B cell (primary cell): ENCODE measurements around the gene BMS1. TPM values are rescaled to one million over a fixed set of nuclear protein-coding genes. Genes with fewer than 3 reads are reported as not detected.
"Not testable (repeated sequence)": the region's sequence is repeated elsewhere in the genome, so short reads cannot be mapped to it uniquely, and the experiment has no call there.

Source experiments
- ATAC-seq: fragments of 200-7000 bp; cut with Tn5 transposase; one replicate; pipeline ENCODE4 v1.10.0; 2021; ENCODE audit warnings: low read depth, mild to moderate bottlenecking, moderate number of reproducible peaks, moderate library complexity
- CTCF ChIA-PET: fragments of 350-600 bp; sonication (Branson Sonifier 250); formaldehyde crosslinking; loops from one replicate; lab custom pipeline; 2021; ENCODE audit warnings: antibody characterized with exemption, inconsistent platforms; lab: Charles Lee
- POLR2A ChIA-PET: fragments of 350-600 bp; sonication (Branson Sonifier 250); formaldehyde crosslinking; loops from one replicate; lab custom pipeline; 2021; ENCODE audit warnings: antibody characterized with exemption; lab: Charles Lee
- DNase-seq: peaks from one replicate; pipeline ENCODE4 v3.0.0; 2013
- H2AFZ ChIP-seq: 2 replicates; pipeline ENCODE4 v1.6.1; 2012; ENCODE audit warnings: mild to moderate bottlenecking, low read depth, low read length; ENCODE audit not compliant: insufficient read depth, poor library complexity, severe bottlenecking
- H3K27ac ChIP-seq, 2 donors: 1 replicate in 1 of 2; 2 replicates in 1 of 2; pipeline ENCODE4 v1.5.1; 2012 to 2013; ENCODE audit warnings: low read length in 2 of 2, mild to moderate bottlenecking in 2 of 2, moderate library complexity in 1 of 2
- H3K27me3 ChIP-seq, 4 experiments: fragments of 200-600 bp in 1 of 4; sonication (generic) in 1 of 4; replicated peaks in 1 of 4; 1 replicate in 2 of 4; 2 replicates in 2 of 4; pipeline versions ENCODE4 v1.6.1 to v1.7.0; 2013 to 2016; ENCODE audit warnings: low read length in 3 of 4, mild to moderate bottlenecking in 2 of 4, mixed read lengths in 1 of 4, moderate library complexity in 1 of 4; ENCODE audit not compliant: insufficient read depth in 4 of 4, control insufficient read depth in 3 of 4; ENCODE audit errors: control extremely low read depth in 1 of 4
- H3K36me3 ChIP-seq, 2 experiments: replicated peaks in 1 of 2; 1 replicate in 1 of 2; 2 replicates in 1 of 2; pipeline versions ENCODE4 v1.6.1 to v1.7.1; 2013; ENCODE audit warnings: low read length in 1 of 2; ENCODE audit not compliant: insufficient read depth in 2 of 2, control insufficient read depth in 1 of 2; ENCODE audit errors: control extremely low read depth in 1 of 2, extremely low read depth in 1 of 2
- H3K4me1 ChIP-seq, 2 donors: fragments of 200-600 bp in 1 of 2; sonication (generic) in 1 of 2; 1 replicate in 1 of 2; 2 replicates in 1 of 2; pipeline versions ENCODE4 v1.5.1 to v1.6.1; 2013 to 2017; ENCODE audit warnings: low read length in 2 of 2; ENCODE audit not compliant: control insufficient read depth in 2 of 2, insufficient read depth in 2 of 2
- H3K4me2 ChIP-seq: replicated peaks from 2 replicates; pipeline ENCODE3; 2012; ENCODE audit warnings: mild to moderate bottlenecking, low read depth, low read length; ENCODE audit not compliant: poor library complexity, severe bottlenecking
- H3K4me3 ChIP-seq, 5 experiments: fragments of 200-600 bp in 1 of 5; sonication (generic) in 1 of 5; 1 replicate in 3 of 5; 2 replicates in 2 of 5; pipeline versions ENCODE4 v1.5.1 to v1.7.0; 2011 to 2016; ENCODE audit warnings: low read length in 4 of 5, mild to moderate bottlenecking in 4 of 5, low read depth in 2 of 5, control low read depth in 1 of 5, moderate library complexity in 1 of 5; ENCODE audit not compliant: insufficient read depth in 1 of 5; ENCODE audit errors: control extremely low read depth in 1 of 5, extremely low read depth in 1 of 5
- H3K79me2 ChIP-seq: fragments of 200-600 bp; sonication (generic); one replicate; pipeline ENCODE4 v1.6.0; 2016; ENCODE audit warnings: low read length; ENCODE audit not compliant: control insufficient read depth, insufficient read depth
- H3K9ac ChIP-seq: fragments of 200-600 bp; sonication (generic); 2 replicates; pipeline ENCODE4 v1.6.1; 2017; ENCODE audit warnings: mild to moderate bottlenecking, low read length, moderate library complexity
- H3K9me3 ChIP-seq, 3 donors: one replicate each; pipeline versions ENCODE4 v1.6.1 to v1.7.1; 2013; ENCODE audit warnings: low read length in 2 of 3; ENCODE audit not compliant: control insufficient read depth in 2 of 3, insufficient read depth in 1 of 3; ENCODE audit errors: control extremely low read depth in 1 of 3
- H4K20me1 ChIP-seq: 2 replicates; pipeline ENCODE4 v1.6.0; 2012; ENCODE audit warnings: mild to moderate bottlenecking, low read length; ENCODE audit not compliant: insufficient read depth, control insufficient read depth, poor library complexity, severe bottlenecking
- H3K27ac Mint-ChIP-seq: one replicate; pipeline ENCODE4 v1.8.0; 2021; ENCODE audit warnings: mixed read lengths
- H3K27me3 Mint-ChIP-seq: one replicate; pipeline ENCODE4 v1.8.0; 2021; ENCODE audit warnings: mixed read lengths
- H3K4me1 Mint-ChIP-seq: one replicate; pipeline ENCODE4 v1.8.0; 2021; ENCODE audit warnings: mixed read lengths
- H3K4me3 Mint-ChIP-seq: one replicate; pipeline ENCODE4 v1.8.0; 2021; ENCODE audit warnings: mixed read lengths
- H3K9me3 Mint-ChIP-seq: one replicate; pipeline ENCODE4 v1.8.0; 2022; ENCODE audit warnings: mixed read lengths; ENCODE audit not compliant: insufficient read depth
- CTCF ChIP-seq: fragments of 200-600 bp; IDR thresholded peaks from one replicate; pipeline ENCODE4 v1.8.0; 2022; ENCODE audit warnings: antibody characterized with exemption, mild to moderate bottlenecking
- EZH2 ChIP-seq: IDR thresholded peaks from 2 replicates; pipeline ENCODE4 v1.6.1; 2012; ENCODE audit warnings: borderline replicate concordance, low read depth, mild to moderate bottlenecking, moderate library complexity, low read length; ENCODE audit not compliant: insufficient read depth, poor library complexity, severe bottlenecking
- WGBS: methylation state at CpG from one replicate; pipeline ENCODE4 v1.1.5; 2013; ENCODE audit warnings: missing lambda C conversion rate; ENCODE audit not compliant: insufficient coverage; 5-methylcytosine and 5-hydroxymethylcytosine counted together
- intact Hi-C: fragments of 100-400 bp; cut with micrococcal nuclease; formaldehyde crosslinking; loops from one replicate; pipeline ENCODE4 v1.10.0; 2022
- polyA plus RNA-seq: library from polyadenylated mRNA; depleted of rRNA; stranded (reverse); fragments of >200 nt; gene quantifications from 2 replicates; pipeline ENCODE4 v1.2.3, GENCODE V29; 2012
- total RNA-seq, 2 donors: library from RNA; stranded (reverse); fragments of 120-200 nt in 1 of 2; gene quantifications; 1 replicate in 1 of 2; 2 replicates in 1 of 2; pipeline versions ENCODE4 v1.2.3 to v1.2.4, GENCODE V29; 2013 to 2022

Gene BMS1
- total and polyA plus RNA-seq, 2 donors (not counting 1 experiment from before 2014, with no cell fraction given): 3.1 to 17.5 TPM

- H3K4me1 ChIP-seq: no peaks in the 10 kb centered on the region
- ATAC-seq (no peak), DNase-seq (no peak)
- H2AFZ ChIP-seq: no peak overlapping the region
- no peak overlapping the region for H3K4me2 ChIP-seq
- no peaks in the 10 kb centered on the region for H3K9me3 Mint-ChIP-seq
- 86% methylated on average over 5 of the region's 6 CpGs for WGBS
- no peak overlapping the region for H3K9ac ChIP-seq
- H3K79me2 ChIP-seq: no peaks in the 10 kb centered on the region
- TF ChIP-seq EZH2: no peak
- TF ChIP-seq CTCF: no peak
- no peak overlapping the region for H3K27ac Mint-ChIP-seq
- ChIA-PET POLR2A (no interaction called here), CTCF (no interaction called here)
- H3K4me3 Mint-ChIP-seq: no peak overlapping the region
- H4K20me1 ChIP-seq: no peaks in the 10 kb centered on the region
- intact Hi-C loops: no loop called here
- H3K27ac ChIP-seq: no peak overlapping the region
- H3K36me3 ChIP-seq: peaks cover 0 to 62% of the 10 kb centered on the region in 2 experiments
- no peak overlapping the region for H3K4me3 ChIP-seq
- no peaks in the 10 kb centered on the region for H3K9me3 ChIP-seq
- no peaks in the 10 kb centered on the region for H3K27me3 ChIP-seq
- H3K27me3 Mint-ChIP-seq: no peaks in the 10 kb centered on the region
- no peaks in the 10 kb centered on the region for H3K4me1 Mint-ChIP-seq
Observed at GRCh38 chr10:42827201-42827600, 44.6 kb downstream of the BMS1 start.

GRCh38 chr10:42828391-42828790 is 45.8 kb downstream of the BMS1 start:
- POLR2A ChIA-PET, H3K9ac ChIP-seq, H3K27me3 Mint-ChIP-seq, H3K27me3 ChIP-seq, H3K9me3 ChIP-seq, H3K27ac ChIP-seq, H4K20me1 ChIP-seq, ATAC-seq, CTCF ChIA-PET, H3K4me3 ChIP-seq, H3K4me2 ChIP-seq, H3K27ac Mint-ChIP-seq, H3K4me1 ChIP-seq, H3K4me3 Mint-ChIP-seq, H3K9me3 Mint-ChIP-seq, intact Hi-C loops, H3K4me1 Mint-ChIP-seq, DNase-seq, H2AFZ ChIP-seq, H3K79me2 ChIP-seq: not testable (repeated sequence)
- 100% methylated on average over 3 of the region's 4 CpGs for WGBS
- H3K36me3 ChIP-seq: peaks cover 0 to 51% of the 10 kb centered on the region in 2 experiments
